ENCODE results near the gene C2CD3.
"Not testable (repeated sequence)": the region's sequence is repeated elsewhere in the genome, so short reads cannot be mapped to it uniquely, and the experiment has no call there.

The C2CD3 gene

DNA sequence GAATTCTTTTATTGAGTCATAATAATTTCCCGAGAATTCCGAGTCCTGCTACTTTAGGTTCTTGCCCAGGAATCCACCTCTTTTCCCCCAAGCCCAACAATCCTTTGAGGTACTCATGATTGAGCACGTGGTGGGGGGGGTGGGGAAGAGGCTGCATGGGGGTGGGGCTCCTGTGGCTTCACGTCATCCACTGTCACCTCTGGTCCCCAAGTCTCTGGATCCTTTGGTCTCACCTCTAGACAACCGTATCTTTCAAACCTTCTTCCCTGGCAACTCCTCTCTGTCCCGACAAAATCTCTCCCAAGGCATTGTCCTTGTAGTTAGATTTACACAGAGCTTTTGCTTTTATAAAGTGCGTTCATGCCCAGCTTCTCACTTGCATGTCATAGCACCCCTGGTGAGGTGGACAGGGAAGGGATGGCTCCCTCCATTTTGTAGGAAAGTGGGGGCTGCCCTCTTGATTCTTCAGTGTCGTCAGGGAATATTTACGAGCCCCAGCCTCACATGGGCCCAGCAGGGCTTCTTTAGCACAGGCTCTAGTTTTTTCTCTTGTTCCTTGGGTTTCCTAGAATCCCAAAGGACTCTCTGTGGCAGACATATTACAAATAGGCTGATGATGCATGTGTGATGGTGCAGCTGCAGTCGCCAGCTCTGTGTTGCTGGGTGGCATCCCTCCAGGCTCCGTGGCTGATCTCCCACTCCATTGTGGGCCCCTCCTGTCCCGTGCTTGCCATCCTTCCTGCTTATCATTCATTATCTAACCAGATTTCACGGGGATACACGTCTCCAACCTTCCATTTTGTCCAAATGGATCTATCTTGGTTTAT lies 170.3 kb downstream of the C2CD3 start:
- no peak for DNase-seq

DNA sequence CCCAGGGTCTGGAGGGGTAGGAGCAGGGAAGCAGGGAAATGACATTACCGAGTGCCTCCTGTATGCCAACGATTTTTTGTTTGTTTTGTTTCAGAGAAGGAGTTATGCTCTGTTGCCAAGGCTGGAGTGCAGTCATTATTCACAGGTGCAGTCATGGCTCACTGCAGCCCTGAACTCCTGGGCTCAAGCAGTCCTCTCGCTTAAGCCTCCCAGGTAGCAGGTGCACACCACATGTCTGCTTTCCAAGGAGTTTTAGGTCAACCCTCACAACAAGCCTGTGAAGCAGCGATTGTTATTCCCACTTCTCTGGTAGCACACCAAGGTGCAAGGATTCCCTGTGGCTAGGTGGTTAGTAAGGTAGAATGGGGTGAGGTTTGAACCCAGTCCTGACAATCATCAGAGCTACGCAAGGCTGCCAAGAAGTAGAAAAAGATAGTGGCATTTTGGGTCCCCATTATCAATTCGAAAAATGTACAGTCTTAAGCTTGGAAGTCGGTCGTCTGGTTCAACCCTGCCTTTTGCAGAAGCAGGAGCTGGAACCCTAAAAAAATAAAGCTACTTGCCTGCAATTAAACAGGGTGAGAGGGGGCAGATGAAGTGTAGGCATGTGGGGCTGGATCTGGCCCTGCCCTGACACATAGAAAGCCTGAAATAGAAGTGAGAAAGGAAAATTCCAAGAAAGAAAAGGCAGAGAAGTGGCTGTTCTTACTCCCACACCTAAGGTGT lies 171.1 kb downstream of the C2CD3 start:
- no peak for DNase-seq

DNA sequence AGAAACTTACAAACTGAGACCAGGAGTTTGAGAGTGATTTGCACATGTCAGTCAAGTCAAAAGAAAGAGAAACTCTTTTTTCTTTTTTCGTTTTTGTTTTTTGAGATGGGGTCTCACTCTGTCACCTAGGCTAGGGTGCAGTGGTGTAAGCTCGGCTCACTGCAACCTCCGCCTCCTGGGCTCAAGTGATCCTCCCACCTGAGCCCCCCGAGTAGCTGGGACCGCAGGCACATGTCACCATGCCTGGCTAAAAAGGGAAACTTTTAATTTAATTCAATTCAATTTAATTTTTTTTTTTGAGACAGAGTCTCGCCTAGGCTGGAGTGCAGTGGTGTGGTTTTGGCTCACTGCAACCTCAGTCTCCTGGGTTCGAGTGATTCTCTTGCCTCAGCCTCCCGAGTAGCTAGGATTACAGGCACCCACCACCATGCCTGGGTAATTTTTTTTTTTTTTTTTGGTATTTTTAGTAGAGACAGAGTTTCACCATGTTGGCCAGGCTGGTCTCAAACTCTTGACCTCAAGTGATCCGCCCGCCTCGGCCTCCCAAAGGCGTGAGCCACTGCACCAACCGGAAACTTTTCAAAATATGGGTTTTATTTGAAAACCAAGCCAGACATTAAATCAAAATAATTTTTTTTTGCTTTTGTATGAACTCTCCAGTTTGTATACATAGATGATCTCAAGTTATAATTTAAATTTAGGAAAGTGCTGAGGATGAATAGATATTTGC lies 171.8 kb downstream of the C2CD3 start:
- DNase-seq, result no peak

DNA sequence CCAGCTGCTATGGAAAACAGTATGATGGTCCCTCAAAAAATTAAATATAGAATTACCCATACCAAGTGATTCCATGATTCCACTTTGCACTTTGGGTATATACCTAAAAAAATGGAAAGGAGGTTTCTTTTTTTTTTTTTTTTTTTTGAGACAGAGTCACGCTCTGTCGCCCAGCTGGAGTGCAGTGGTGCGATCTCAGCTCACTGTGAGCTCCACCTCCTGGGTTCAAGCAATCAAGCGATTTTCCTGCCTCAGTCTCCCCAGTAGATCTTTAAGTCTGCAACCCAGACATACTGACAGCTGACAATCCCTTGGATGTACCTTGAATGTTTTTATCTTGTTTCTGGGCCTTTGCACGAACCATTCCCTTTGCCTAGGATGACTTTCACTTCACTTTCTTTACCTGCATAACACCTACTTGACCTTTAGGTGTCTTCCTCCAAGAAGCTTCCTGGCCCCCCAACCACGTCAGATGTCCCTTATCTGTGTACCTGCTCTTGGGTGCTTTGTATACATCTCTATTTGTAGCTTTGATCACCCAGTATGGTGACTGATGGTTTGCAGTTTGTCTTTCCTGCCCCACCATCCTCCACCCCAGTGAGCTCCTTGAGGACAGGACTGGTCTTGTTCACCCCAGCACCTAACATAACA lies 173.6 kb downstream of the C2CD3 start:
- DNase-seq, result no peak

DNA sequence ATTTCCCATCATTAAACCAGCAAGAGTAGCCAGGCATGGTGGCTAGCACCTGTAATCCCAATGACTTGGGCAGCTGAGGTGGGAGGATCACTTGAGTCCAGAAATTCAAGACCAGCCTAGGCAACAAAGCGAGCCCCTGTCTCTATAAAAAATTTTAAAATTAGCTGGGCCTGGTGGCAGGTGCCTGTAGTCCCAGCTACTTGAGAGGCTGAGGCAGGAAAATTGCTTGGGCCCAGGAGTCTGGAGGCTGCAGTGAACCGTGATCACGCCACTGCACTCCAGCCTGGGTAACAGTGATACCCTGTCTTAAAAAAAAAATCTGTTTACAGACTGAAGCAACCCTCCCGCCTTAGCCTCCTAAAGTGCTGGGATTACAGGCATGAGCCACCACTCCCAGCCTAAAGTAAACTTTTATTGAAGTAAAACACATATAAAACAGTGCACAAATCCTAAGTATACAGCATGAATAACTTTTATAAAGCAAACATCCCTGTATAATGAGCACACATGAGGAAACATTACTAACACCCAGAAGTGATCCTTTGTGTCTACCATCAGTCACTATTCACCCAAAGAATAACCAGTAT lies 174.5 kb downstream of the C2CD3 start:
- no peak for DNase-seq

DNA sequence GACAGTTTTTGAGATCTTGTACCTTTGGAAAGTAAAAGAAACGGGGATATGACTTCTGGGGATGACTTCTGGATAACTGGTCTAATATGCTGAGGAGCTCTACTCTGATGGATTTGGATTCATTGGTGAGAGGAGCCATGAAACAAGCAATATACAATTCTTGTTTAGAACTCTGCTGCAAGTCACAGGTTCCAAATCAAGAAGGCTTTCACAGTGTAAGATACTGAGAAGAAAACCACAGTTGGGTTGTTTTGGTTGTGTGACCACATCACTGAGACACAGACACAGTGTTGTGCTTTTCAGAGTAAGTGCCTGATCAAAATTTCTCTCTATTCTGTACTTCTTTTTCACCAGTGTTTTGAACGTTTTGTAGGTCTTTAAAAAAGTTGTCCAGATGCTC lies 175.1 kb downstream of the C2CD3 start:
- no peak for DNase-seq

DNA sequence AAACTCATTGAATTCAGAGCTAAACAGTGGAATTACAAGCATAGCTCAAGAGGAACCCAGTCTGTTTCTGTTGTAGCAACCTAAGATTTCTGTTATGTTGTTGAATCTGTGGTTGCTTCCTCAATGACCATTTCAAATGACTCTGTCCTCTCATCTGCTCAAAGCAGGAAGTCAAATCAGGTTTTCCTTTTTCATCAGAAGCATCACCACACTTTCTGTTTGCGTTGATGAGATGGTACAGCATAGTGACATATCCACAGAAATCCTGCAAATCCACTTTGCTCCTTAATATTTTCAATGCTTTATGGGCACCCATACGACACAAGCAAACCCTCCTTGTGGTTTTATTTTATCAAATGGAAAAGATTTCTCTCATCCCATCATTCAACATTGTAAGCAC lies 175.6 kb downstream of the C2CD3 start:
- DNase-seq, result no peak

DNA sequence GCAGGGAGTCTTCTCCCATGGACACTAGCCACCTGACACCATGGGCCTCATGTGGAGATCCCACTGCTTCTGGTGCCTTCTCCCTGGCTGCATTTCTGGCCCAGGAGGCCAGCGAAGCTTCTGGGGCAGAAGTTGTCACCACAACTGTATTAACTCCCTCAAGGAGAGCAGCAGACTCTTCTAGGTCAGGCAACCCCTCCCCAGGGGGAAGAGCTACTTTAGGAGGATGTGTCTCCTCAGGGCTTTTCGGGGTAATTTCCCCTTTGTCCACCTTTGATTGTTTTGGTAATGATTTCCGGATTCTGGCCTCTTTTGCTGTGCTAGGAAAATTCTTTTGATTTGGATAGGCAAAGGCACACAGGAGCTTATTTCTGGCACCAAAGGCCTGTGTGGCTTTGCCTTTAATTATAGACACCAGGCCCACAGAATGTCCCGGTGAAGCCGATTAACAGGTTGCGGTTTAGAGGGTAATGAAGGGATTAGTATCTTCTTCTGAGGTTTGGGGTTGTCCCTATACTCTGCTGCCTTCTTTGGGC lies 179.3 kb downstream of the C2CD3 start:
- DNase-seq, result no peak

DNA sequence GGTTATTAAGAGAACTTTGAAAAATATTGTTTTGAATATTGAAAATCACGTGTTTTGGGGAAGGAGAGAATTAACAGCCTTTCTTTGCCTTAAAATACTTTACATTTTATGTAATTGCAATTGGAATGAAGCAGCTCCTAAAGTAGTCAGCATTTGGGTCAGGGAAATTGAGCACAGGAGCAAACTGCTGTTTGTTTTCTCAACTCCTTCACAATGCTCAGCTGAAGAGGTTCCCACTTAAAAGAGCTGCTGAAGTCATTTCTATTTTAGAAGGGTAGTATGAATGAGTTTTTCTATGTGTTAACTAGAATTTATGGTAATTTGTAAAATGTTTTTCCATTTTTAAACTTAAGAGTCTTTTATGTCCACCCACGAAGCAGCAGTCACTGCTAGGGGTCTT lies 180.1 kb downstream of the C2CD3 start:
- DNase-seq, result no peak

DNA sequence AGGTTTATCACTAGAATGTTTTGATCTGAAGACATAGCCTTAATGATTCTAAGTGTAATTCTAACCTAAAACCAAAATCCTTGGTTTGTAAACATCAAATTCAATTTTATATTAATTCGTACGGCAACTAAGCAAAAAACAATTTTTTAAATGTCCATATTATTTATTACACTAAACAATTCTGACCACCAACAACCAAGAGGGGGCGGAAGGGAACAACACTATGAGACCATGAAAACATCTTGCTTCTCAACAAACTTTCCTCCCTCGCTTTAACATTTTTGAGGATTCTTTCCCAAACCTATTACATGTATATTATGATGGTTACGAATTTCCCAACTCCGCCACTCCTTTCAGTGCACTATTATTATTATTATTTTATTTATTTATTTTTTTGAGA lies 181.6 kb downstream of the C2CD3 start:
- no peak for DNase-seq

DNA sequence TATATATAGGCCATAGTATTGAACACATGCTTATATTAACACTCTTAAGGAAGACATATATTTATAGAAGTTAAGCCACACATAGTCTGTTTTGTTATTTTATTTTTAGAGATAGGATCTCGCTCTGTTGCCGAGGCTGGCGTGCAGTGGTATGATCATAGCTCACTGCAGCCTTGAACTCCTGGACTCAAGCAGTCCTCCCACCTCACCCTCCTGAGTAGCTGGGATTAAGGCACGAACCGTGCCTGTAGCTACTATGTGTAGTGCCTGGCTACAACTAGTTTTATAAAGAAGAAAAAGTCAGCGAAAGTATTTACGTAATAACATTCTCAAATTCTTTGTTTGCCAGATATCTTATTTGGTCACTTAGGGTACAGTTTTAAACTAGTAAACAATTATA lies 182.6 kb downstream of the C2CD3 start:
- no peak for DNase-seq

DNA sequence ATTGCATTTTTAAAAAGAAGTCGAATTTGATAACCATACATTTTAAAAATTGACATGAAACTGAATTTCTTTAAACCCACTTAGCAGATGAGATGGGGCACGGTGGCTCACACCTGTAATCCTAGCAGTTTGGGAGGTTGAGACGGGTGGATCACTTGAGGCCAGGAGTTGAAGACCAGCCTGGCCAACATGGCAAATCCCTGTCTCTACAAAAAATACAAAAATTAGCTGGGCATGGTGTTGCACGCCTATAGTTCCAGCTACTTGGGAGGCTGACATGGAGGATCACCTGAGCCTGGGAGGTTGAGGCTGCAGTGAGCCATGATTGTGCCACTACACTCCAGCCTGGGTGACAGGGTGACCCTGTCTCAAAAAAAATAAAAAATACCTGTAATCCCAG lies 185.1 kb downstream of the C2CD3 start:
- DNase-seq, result not testable (repeated sequence)

DNA sequence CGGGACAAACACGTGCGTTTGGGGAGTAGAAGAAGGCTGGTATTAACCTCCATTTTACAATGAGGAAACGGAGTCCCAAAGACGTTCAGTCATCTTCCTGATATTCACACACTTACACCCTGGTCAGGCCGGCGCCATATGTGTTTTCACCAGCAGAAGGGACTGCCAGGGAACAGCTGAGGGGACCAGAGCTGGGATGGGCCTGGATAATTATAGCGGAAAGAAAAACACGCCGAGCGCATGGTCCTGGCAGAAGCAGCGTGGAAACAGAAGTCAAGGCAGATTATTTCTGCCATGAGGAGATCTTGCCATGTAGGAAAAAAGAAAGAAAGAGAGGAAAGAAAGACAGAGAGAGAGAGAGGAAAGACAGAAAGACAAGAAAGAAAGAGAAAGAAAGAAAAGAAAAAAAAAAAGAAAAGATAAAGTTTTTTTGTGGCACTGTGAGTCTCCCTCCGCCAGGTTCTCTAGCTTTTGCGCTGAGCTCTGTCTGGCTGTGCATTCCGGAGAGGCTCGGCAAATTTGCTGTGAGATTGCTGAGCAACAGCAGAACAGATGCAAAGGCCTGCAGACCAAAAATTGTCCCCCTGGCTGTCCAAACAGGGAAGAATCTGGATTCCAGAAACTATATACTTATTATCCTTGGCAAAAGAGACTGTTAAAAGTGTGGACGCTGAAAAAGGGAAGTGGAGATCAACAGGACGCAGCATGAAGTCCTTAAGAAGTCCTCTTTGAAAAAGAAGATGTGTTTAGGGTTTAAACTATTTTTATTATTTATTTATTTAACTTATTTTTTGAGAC lies 186.9 kb downstream of the C2CD3 start:
- DNase-seq, result no peak

DNA sequence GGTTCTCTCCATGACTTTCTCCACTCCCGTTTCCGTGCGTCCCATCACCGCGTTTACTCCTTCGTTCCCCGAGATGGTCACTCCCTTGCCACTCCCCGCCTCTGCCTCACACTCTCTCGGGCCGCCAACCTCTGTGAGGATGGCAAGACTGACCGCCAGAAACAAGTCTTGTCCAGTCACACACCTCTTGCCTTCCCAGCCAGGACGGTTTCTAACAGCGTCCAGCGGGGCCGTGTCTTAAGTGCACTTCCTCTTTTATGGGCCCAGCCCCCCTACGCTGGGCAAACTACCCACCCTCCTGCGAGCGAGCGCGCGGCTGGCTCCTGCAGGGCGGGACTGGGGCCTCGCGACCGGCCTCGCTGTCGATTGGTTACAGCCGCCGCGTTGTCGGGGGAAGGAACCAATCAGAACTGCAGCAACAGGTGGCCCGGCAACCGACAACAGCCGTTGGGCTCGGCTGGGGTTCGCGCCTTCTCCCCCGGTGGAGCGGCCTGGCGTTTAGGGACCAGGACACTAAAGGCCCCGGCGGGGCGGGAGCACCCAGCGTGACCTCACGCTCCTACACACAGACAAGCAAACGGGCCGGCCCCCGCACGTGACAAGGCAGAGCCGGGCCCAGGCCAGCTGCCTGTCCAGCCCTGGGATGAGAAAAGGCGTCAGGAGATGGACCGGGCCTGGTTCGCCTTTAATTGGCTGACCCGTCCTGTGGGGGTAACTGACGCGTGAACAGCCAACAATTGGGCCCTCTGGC lies 187.6 kb downstream of the C2CD3 start:
- peak; percentile 85 for DNase-seq

DNA sequence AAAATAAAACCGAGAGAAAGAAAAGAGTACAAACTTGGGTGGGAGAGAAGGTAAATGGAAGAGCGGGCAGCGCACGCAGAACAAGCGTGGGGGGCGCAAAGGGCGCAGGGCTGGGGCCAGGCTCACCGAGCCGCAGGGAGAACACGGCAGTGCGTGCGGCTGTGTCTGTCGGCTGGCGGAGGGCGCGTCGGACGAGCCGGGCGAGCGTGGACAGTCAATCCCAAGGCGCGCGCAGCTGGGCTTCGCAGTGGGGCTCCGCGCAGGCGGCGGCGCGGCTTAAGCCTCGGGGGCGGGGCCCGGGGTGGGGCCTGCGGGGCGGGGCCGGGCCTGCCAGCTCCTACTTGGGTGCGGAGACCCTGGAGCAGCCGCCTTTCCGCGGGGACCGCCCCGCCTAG lies 188.2 kb downstream of the C2CD3 start, which contains the start of gene UCP2:
TSS of gene UCP2 (minus strand) at position 249 of the 395 bp plus-strand sequence. CDS start 4,465 bp downstream, outside the sequence.
- DNase-seq, result peak; percentile 74

DNA sequence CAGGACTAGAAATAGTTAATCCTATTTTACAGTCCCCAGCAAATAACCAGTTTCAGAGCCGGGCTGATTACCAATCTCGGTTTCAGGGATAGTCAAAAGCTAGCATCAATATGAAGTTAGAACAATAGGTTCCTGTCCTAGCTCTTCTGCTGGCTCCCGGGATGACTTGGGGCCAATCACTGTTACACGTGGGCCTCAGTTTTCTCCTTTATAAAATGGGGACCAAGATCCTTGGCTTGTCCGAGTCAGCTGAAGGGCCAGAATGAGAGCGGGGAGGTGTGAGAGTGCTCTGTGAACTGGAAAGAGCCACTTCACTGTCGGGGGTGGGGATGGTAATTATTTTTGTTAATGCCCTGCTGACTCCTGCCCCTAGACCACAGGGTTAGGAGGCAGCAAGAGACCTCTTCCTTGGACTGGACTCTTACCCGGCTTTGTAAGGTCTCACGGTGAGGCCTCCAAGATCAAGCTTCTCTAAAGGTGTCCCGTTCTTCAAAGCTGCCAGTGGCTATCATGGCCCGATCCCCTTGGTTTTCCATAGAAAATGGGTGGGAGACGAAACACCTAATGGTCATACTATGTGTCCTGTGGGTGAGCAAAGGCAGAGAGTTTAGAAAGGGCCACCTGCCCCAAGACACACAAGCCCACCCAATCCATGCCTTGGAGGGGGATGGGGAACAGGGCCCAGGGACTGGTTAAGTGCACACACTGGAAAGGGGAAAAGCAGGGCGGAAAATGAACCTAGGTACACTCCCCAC lies 189.6 kb downstream of the C2CD3 start:
- no peak for DNase-seq

DNA sequence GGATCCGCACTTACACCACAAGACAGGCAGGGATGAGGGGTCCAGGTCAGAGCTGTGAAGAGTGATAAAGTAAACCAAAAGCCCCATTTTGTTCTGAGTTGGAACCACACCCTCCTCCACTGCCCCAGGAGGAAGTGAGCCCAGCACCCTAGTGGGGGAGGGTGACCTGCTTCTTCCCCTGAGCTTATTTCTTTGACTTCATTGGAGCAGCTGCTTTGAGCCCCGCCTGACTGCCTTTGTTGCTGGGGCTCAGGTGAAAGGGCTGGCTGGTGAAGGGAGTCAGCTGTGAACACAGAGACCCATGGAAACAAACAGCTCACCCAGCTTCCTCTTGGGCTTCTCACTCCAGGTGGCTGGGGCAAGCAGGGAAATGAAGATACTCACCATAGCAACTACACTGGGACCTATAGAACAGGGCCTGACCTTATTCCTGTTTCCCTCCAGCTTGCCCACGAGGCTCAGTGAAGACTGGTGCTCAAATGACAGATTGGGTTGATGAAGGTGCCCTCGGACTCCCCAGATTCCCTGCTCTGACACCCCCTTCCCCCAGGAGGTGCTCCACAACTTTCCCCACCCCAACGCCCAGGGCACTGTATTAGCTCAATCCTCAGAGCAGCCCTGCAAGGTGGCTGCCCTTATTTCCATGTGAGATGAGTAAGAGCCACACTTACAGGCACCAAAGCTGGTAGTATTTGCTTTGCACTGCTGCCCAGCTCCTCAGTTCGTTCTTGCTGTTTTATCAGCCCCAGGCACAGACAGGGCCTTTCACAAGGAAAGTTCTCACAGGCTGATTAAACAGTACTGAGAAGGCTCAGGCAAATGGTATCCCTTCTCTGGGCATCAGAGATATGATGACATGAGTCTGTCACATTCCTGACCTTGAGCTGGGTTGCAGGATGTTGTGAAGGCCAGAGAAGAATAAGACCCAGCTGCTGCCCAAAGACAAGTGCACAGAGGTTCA lies 190.5 kb downstream of the C2CD3 start:
- peak; percentile 52 for DNase-seq

DNA sequence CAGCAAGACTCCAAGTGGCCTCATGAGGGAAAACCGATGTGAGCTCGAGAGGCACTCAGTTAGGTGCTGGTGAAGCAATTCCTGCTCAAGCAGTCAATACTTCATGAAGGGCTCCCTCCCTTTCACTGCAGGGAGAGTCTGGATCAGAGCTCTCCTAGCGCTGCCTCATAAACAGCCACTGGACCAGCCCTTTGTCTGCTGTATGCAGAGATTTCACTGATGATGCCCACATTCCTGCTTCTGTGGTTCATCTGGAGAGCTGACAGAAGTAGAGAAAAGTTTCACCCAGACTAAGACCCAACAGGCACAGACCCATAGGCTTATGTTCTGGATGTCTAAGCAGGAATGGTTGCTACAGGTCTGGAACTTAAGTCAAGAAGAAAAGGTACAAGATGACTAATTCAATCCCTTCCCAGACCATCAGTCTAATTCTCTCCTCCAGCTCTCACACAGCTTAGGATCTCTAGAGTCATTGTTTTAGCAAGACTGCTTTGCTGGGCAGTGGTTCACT lies 192.2 kb downstream of the C2CD3 start:
- DNase-seq, result no peak
